Vagina (tissue), 2 donors: ENCODE results near the gene GADL1.

Experiments
- POLR2A ChIP-seq, 2 donors: fragments of 450-650 bp; IDR thresholded peaks; one replicate each; pipeline ENCODE4 v1.6.1; 2017; ENCODE audit warnings: antibody characterized with exemption in 2 of 2, mild to moderate bottlenecking in 2 of 2, moderate library complexity in 2 of 2
- POLR2AphosphoS5 ChIP-seq, 2 donors: sonication (generic); formaldehyde crosslinking; IDR thresholded peaks; one replicate each; pipeline ENCODE4 v1.9.0; 2017; ENCODE audit warnings: antibody characterized with exemption in 2 of 2, mild to moderate bottlenecking in 2 of 2, low read depth in 1 of 2; ENCODE audit not compliant: insufficient read depth in 1 of 2
- TF ChIP-seq, protein P1 (sequence below), 3 experiments: fragments of 450-650 bp in 2 of 3; fragments of 200-600 bp in 1 of 3; sonication (generic) in 1 of 3; IDR thresholded peaks; one replicate each; pipeline ENCODE4 v1.5.1; 2017 to 2019; ENCODE audit warnings: antibody characterized with exemption in 3 of 3, mild to moderate bottlenecking in 2 of 3, moderate library complexity in 2 of 3

DNA sequence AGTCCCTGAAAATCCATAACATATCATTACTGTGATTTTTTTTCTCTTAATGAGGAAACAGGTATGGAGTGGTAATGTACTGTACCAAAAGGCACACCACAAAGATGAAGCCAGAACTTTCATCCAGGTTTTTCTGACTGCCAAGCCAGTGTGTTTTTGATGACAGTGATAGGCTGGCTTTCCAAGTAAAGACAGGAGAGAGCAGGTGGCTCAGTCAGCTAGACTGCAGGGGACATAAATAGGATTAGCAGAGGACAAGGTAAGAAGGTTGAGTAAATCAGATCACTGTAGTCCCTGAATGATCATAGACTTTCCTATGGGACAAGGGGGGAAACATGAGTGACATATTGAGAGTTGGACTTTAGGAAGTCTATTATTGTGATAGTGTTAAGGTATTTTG, 127.9 kb downstream of the GADL1 start:
- TF ChIP-seq POLR2A (IDR thresholded peaks at IDR 0.05) (no peak), POLR2AphosphoS5 (IDR thresholded peaks at IDR 0.05; ENCODE audit: insufficient read depth in 1 of 2, low read depth in 1 of 2) (no peak)
- TF ChIP-seq, protein P1, sequence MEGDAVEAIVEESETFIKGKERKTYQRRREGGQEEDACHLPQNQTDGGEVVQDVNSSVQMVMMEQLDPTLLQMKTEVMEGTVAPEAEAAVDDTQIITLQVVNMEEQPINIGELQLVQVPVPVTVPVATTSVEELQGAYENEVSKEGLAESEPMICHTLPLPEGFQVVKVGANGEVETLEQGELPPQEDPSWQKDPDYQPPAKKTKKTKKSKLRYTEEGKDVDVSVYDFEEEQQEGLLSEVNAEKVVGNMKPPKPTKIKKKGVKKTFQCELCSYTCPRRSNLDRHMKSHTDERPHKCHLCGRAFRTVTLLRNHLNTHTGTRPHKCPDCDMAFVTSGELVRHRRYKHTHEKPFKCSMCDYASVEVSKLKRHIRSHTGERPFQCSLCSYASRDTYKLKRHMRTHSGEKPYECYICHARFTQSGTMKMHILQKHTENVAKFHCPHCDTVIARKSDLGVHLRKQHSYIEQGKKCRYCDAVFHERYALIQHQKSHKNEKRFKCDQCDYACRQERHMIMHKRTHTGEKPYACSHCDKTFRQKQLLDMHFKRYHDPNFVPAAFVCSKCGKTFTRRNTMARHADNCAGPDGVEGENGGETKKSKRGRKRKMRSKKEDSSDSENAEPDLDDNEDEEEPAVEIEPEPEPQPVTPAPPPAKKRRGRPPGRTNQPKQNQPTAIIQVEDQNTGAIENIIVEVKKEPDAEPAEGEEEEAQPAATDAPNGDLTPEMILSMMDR (IDR thresholded peaks at IDR 0.05) = no peak
